Sigmoid colon (tissue), 7 donors: ENCODE results near the gene EPHB1. TPM values are rescaled to one million over a fixed set of nuclear protein-coding genes. Genes with fewer than 3 reads are reported as not detected.

Experiments used
- DNase-seq: peaks from one replicate; pipeline ENCODE4 v3.0.0-alpha.2; 2019
- H3K27ac ChIP-seq, 4 donors: fragments of 200-600 bp; sonication (generic); one replicate each; pipeline ENCODE4 v1.5.1; 2016 to 2019; ENCODE audit warnings: mild to moderate bottlenecking in 1 of 4
- H3K27me3 ChIP-seq, 3 donors: fragments of 200-600 bp; sonication (generic); one replicate each; pipeline ENCODE4 v1.5.1; 2019; ENCODE audit warnings: mild to moderate bottlenecking in 1 of 3
- H3K36me3 ChIP-seq, 4 donors: fragments of 200-600 bp; sonication (generic); one replicate each; pipeline ENCODE4 v1.5.1; 2016 to 2019
- H3K4me1 ChIP-seq, 4 donors: fragments of 200-600 bp; sonication (generic); one replicate each; pipeline ENCODE4 v1.5.1; 2017 to 2019
- H3K4me3 ChIP-seq, 4 donors: fragments of 200-600 bp; sonication (generic); one replicate each; pipeline ENCODE4 v1.5.1; 2017 to 2019; ENCODE audit warnings: mild to moderate bottlenecking in 2 of 4, moderate library complexity in 1 of 4
- H3K9me3 ChIP-seq, 4 donors: fragments of 200-600 bp in 3 of 4; sonication (generic) in 3 of 4; one replicate each; pipeline versions ENCODE4 v1.5.1 to v1.6.1; 2013 to 2019
- EP300 ChIP-seq, 4 donors: sonication (generic); formaldehyde crosslinking; IDR thresholded peaks; one replicate each; pipeline ENCODE4 v1.6.1; 2017; ENCODE audit warnings: antibody characterized with exemption in 4 of 4
- POLR2A ChIP-seq, 2 donors: fragments of 450-650 bp; IDR thresholded peaks; one replicate each; pipeline ENCODE4 v1.6.1; 2016; ENCODE audit warnings: antibody characterized with exemption in 2 of 2, mild to moderate bottlenecking in 2 of 2, moderate library complexity in 2 of 2
- POLR2AphosphoS5 ChIP-seq, 4 donors: sonication (generic); formaldehyde crosslinking; IDR thresholded peaks; one replicate each; pipeline ENCODE4 v1.6.1; 2017; ENCODE audit warnings: antibody characterized with exemption in 4 of 4
- WGBS, 2 donors: extraction: QIAGEN DNeasy Blood & Tissue Kit; methylation state at CpG; one replicate each; pipeline ENCODE4 v1.1.7; 2013; 5-methylcytosine and 5-hydroxymethylcytosine counted together
- intact Hi-C: fragments of 100-400 bp; cut with DNase I; formaldehyde crosslinking; loops from one replicate; pipeline ENCODE4 v1.15.1; 2023
- polyA plus RNA-seq, 3 donors: library from polyadenylated mRNA; stranded (reverse); fragments of 200-250 nt; gene quantifications; one replicate each; pipeline ENCODE4 v1.2.3, GENCODE V29; 2013
- total RNA-seq, 4 donors: library from RNA; depleted of rRNA; stranded (reverse); fragments of >200 nt; gene quantifications; one replicate each; pipeline ENCODE4 v1.1.0, GENCODE V29; 2016
- TF ChIP-seq, protein P1 (sequence below), 4 experiments: fragments of 450-650 bp in 3 of 4; fragments of 200-600 bp in 1 of 4; IDR thresholded peaks; one replicate each; pipeline ENCODE4 v1.5.1; 2016 to 2019; ENCODE audit warnings: antibody characterized with exemption in 4 of 4, mild to moderate bottlenecking in 3 of 4, moderate library complexity in 2 of 4
- donor health status: healthy with polysubstance abuse.
- donor health status: Bipolar disorder and iron deficiency.
- donor health status: healthy.

Gene EPHB1
- total and polyA plus RNA-seq, 7 donors: 0.29 to 17.3 (median 3.6) TPM; not detected in 2

- TF ChIP-seq POLR2AphosphoS5 (IDR thresholded peaks at IDR 0.05) (no peak), POLR2A (IDR thresholded peaks at IDR 0.05) (no peak), EP300 (IDR thresholded peaks at IDR 0.05) (no peak)
- TF ChIP-seq, protein P1, sequence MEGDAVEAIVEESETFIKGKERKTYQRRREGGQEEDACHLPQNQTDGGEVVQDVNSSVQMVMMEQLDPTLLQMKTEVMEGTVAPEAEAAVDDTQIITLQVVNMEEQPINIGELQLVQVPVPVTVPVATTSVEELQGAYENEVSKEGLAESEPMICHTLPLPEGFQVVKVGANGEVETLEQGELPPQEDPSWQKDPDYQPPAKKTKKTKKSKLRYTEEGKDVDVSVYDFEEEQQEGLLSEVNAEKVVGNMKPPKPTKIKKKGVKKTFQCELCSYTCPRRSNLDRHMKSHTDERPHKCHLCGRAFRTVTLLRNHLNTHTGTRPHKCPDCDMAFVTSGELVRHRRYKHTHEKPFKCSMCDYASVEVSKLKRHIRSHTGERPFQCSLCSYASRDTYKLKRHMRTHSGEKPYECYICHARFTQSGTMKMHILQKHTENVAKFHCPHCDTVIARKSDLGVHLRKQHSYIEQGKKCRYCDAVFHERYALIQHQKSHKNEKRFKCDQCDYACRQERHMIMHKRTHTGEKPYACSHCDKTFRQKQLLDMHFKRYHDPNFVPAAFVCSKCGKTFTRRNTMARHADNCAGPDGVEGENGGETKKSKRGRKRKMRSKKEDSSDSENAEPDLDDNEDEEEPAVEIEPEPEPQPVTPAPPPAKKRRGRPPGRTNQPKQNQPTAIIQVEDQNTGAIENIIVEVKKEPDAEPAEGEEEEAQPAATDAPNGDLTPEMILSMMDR (IDR thresholded peaks at IDR 0.05): no peak
- intact Hi-C loops: loop anchor here (2.0 to 5.0 kb wide), 4 partner anchors 136 to 1401 kb away; partner anchors contain the start of gene MSL2
- no peaks in the 10 kb centered on the region for H3K36me3 ChIP-seq
- peaks cover 0 to 25% (median 5%) of the 10 kb centered on the region in 3 donors for H3K27me3 ChIP-seq
- peak overlapping the region; percentile 58 to 81 (median 70) for H3K27ac ChIP-seq
- H3K9me3 ChIP-seq: no peaks in the 10 kb centered on the region
- H3K4me1 ChIP-seq: peaks cover 0 to 61% (median 36%) of the 10 kb centered on the region in 4 donors
- WGBS, 2 donors: 2% methylated on average over 50 of the region's 50 CpGs
- peak overlapping the region; percentile 54 to 82 (median 59) for H3K4me3 ChIP-seq
- peak; percentile 67 for DNase-seq
Measured at GRCh38 chr3:134795746-134796280, 753 bp downstream of the EPHB1 start.

DNA sequence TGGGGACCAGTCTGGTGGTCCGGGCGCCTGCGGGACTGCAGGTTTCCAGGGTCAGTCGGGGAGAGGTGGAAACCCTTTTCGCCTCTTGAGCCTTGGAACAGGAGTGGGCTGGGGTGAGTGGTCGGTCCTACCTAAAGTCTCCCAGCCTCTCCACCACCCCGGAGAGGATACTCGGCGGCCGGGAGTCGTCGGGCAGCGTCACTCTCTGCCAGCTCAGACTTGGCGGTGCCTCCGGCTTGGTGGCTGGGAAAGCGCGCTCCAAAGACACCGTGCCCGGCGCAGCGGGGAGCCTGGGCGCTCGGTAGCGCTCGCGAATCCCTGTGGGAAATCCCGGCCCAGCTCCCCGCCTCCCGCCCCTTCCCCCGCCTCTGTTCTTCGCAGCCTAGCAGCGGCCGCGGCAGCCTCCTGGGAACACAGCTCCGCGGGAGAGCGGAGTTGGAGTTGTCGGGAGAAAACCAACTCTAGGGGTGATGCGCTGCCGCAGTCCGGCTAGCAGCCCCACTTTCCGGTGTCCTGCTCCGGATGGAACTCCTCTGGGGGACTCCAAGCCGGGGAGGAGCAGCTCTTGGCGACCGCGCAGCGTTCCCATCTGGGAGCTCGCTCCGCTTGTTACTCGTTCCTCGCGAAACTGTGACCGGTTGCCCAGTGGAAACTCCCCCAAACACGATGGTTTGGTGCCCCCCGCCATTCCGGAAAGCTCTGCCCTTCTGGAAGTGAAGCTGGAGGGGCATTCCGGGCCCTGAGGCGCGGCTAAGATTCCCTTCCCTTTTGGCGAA is 1.4 kb downstream of the EPHB1 start:
- no peaks in the 10 kb centered on the region for H3K9me3 ChIP-seq
- H3K27me3 ChIP-seq: peaks cover 0 to 25% (median 5%) of the 10 kb centered on the region in 3 donors
- H3K4me3 ChIP-seq: peak overlapping the region; percentile 54 to 82 (median 59)
- peak; percentile 68 for DNase-seq
- peaks cover 0 to 63% (median 36%) of the 10 kb centered on the region in 4 donors for H3K4me1 ChIP-seq
- H3K36me3 ChIP-seq: no peaks in the 10 kb centered on the region
- H3K27ac ChIP-seq: peak overlapping the region; percentile 58 to 81 (median 70)
- TF ChIP-seq, protein P1 (IDR thresholded peaks at IDR 0.05): no peak
- TF ChIP-seq POLR2AphosphoS5 (IDR thresholded peaks at IDR 0.05): peak in 2 of 4 donors; percentile 34 to 51
- 2 to 4% methylated on average over 61 of the region's 61 CpGs for WGBS, 2 donors
- intact Hi-C loops: loop anchor here (5.0 kb wide), 2 partner anchors 136 to 1401 kb away; partner anchors contain the start of gene MSL2

DNA sequence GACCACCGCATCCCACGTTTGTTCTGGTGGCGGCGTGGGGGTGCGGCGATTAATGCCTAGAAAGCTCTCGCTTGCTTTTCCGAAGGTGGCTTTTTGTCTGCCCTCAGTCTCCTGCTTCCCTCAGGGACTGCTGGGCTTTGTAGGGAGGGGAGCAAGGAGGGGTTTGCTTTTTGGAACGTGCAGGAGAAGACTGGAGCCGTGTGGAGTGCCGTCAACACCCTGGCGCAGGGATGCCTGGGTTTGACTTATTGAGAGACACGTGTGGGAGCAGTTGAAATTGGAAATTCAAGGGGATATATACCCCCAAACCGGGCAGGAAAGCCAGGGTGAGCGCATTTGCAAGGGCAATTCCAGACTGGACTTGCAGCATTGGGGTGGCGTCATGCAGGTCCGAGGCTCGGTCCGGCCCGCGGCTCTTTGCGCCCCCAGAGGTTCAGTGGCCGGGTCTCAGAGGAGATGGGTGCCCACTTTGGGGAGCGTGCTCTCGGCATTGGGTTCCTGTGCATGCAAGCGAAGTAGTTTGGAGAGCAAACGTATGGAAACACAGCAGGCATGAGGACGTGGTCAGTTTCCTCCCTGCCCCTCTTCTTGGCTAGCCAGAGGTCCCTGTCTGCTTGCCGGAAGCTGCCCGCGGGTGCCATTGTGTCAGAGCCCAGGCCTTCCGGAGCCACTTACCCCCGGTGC is 2.1 kb downstream of the EPHB1 start:
- no peak for TF ChIP-seq POLR2A (IDR thresholded peaks at IDR 0.05)
- TF ChIP-seq POLR2AphosphoS5 (IDR thresholded peaks at IDR 0.05): no peak
- TF ChIP-seq, protein P1 (IDR thresholded peaks at IDR 0.05): no peak
- no peak for TF ChIP-seq EP300 (IDR thresholded peaks at IDR 0.05)
- Histone ChIP-seq H3K4me3 (peak overlapping the region; percentile 54 to 82 (median 59)), H3K4me1 (peaks cover 0 to 63% (median 36%) of the 10 kb centered on the region in 4 donors), H3K9me3 (no peaks in the 10 kb centered on the region), H3K27me3 (peaks cover 0 to 25% (median 5%) of the 10 kb centered on the region in 3 donors), H3K36me3 (no peaks in the 10 kb centered on the region), H3K27ac (peak overlapping the region in 3 of 4 donors; percentile 62 to 81 (median 77))
- 11 to 23% methylated on average over 33 of the region's 33 CpGs for WGBS, 2 donors
- no peak for DNase-seq
- intact Hi-C loops: loop anchor here (5.0 kb wide), 2 partner anchors 135 to 1400 kb away; partner anchors contain the start of gene MSL2

DNA sequence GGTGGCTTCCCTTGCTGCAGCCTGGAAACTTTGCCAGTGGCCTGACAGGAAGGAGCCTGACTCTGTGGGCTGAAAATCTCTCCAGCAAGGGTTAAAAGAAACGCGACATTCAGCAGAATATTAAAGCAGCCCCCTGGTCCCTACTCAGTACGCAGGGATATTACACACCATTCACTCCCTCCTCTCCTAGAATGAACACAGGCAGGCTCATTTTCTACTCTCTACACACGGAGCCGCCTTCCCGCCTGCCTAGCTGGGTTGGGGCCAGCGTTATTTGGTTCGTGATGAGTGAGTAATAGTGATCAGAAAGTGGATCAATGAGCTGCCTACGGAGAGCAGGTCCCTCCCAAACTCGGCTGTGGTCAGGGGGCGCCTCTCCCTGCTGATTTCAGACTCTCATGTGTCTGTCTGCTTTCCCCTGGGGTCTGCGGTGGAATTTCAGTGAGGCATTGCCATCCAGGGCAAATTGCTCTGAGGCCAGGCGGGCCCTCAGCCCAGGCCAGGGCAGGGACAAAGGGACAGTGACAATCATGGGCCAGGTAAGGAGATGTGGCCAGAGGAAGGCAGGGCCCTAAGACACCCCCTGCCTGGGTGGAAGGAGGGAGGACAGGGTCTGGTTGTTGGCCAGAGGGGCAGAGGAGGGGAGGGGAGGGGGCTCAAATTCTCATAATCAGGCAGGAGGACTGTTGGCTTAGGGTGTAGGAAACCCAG is 2.8 kb downstream of the EPHB1 start:
- Histone ChIP-seq H3K9me3 (no peaks in the 10 kb centered on the region), H3K27me3 (peaks cover 0 to 25% (median 5%) of the 10 kb centered on the region in 3 donors), H3K36me3 (no peaks in the 10 kb centered on the region), H3K4me3 (peak overlapping the region in 1 of 4 donors; percentile 82), H3K27ac (peak overlapping the region in 2 of 4 donors; percentile 77 to 81), H3K4me1 (peaks cover 0 to 63% (median 36%) of the 10 kb centered on the region in 4 donors)
- intact Hi-C loops: loop anchor here (5.0 kb wide), 2 partner anchors 134 to 1399 kb away; partner anchors contain the start of gene MSL2
- no peak for DNase-seq
- 58 to 72% methylated on average over 13 of the region's 13 CpGs for WGBS, 2 donors
- no peak for TF ChIP-seq EP300 (IDR thresholded peaks at IDR 0.05)
- TF ChIP-seq POLR2A (IDR thresholded peaks at IDR 0.05): no peak
- TF ChIP-seq, protein P1 (IDR thresholded peaks at IDR 0.05): no peak
- TF ChIP-seq POLR2AphosphoS5 (IDR thresholded peaks at IDR 0.05): no peak
